C1 segment of cervical spinal cord (tissue), 14 donors: ENCODE results near the gene ABCA1.
"Not testable (repeated sequence)": the region's sequence is repeated elsewhere in the genome, so short reads cannot be mapped to it uniquely, and the experiment has no call there.

Experiments used
- DNase-seq, 14 donors: peaks; one replicate each; lab custom pipeline; 2025; lab: John Stamatoyannopoulos, UW

ABCA1 gene

GRCh38 chr9:104927912-104928740 lies at the start of gene ABCA1:
Gene ABCA1, minus strand, starts transcription at chr9:104928155. Its CDS starts 24,476 bp downstream, at chr9:104903679.
- peak in 13 of 14 donors; percentile 42 to 90 (median 72) for DNase-seq

GRCh38 chr9:104977580-104977979 lies 49.6 kb upstream of the ABCA1 start:
- no peak for DNase-seq

- DNase-seq: no peak
Observed at GRCh38 chr9:104977168-104977567, 49.2 kb upstream of the ABCA1 start.

- not testable (repeated sequence) for DNase-seq
Observed at GRCh38 chr9:104975966-104976595, 48.1 kb upstream of the ABCA1 start.

- DNase-seq: no peak
Observed at GRCh38 chr9:104974053-104974962, 46.4 kb upstream of the ABCA1 start.

GRCh38 chr9:104972242-104972866 lies 44.4 kb upstream of the ABCA1 start:
- DNase-seq: no peak

GRCh38 chr9:104971511-104971910 lies 43.6 kb upstream of the ABCA1 start:
- no peak for DNase-seq

GRCh38 chr9:104970271-104970987 lies 42.5 kb upstream of the ABCA1 start:
- DNase-seq: no peak

GRCh38 chr9:104969116-104969515 lies 41.2 kb upstream of the ABCA1 start:
- peak in 1 of 14 donors; percentile 21 for DNase-seq

GRCh38 chr9:104968025-104968982 lies 40.3 kb upstream of the ABCA1 start:
- peak; percentile 48 to 99 (median 92) for DNase-seq

GRCh38 chr9:104963076-104963475 lies 35.1 kb upstream of the ABCA1 start:
- peak in 1 of 14 donors; percentile 83 for DNase-seq

GRCh38 chr9:104961701-104962359 lies 33.9 kb upstream of the ABCA1 start:
- no peak for DNase-seq

GRCh38 chr9:104961238-104961637 lies 33.3 kb upstream of the ABCA1 start:
- no peak for DNase-seq

- DNase-seq: no peak
Observed at GRCh38 chr9:104960662-104961061, 32.7 kb upstream of the ABCA1 start.

GRCh38 chr9:104958751-104959150 lies 30.8 kb upstream of the ABCA1 start:
- no peak for DNase-seq

GRCh38 chr9:104958006-104958405 lies 30.1 kb upstream of the ABCA1 start:
- DNase-seq: not testable (repeated sequence)

- no peak for DNase-seq
Observed at GRCh38 chr9:104951487-104951886, 23.5 kb upstream of the ABCA1 start.

GRCh38 chr9:104950838-104951237 lies 22.9 kb upstream of the ABCA1 start:
- no peak for DNase-seq

- DNase-seq: no peak
Observed at GRCh38 chr9:104948277-104948676, 20.3 kb upstream of the ABCA1 start.
